ENCODE measurements around the gene ZNF219. TPM values are rescaled to one million over a fixed set of nuclear protein-coding genes. Genes with fewer than 3 reads are reported as not detected.

Gene ZNF219
- total and polyA plus RNA-seq, 2 of the 13 experiments (the other 11 are each of a cell fraction or from before 2014, with no cell fraction given) = 34.5 to 36.6 TPM

DNA sequence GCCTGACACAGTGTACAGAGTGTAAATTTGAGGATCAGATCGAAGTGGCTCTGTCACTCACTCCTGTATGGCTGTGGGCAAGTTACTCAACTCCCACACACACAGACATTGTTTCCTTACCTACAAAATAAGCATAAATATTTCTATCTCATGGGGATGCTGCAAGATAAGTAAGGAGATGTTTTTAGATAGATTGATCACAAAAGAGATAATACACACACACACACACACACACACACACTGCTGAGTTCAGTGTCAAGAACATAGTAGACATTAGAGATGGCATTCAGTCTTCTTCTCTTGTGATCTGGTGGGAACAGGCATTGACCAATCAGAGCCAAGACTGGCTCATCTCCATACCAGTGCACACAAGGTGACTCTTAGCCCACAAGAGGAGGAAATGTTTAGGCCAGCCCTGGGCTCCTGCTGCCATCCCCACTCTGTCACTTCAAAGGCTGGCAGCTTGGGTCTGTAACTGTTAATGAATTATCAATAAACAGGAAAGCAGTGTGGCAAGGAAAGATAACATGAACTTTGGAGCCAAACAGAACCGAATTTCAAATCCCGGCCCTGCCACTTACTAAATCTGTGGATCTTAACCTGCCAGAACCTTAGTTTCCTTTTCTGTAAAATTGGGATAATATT, 44.2 kb downstream of the ZNF219 start (continued):
- peak; percentile 80 for TF ChIP-seq CEBPB (IDR thresholded peaks at IDR 0.05; ENCODE audit: borderline replicate concordance, low read depth, low read length)
- TF ChIP-seq, protein P1, sequence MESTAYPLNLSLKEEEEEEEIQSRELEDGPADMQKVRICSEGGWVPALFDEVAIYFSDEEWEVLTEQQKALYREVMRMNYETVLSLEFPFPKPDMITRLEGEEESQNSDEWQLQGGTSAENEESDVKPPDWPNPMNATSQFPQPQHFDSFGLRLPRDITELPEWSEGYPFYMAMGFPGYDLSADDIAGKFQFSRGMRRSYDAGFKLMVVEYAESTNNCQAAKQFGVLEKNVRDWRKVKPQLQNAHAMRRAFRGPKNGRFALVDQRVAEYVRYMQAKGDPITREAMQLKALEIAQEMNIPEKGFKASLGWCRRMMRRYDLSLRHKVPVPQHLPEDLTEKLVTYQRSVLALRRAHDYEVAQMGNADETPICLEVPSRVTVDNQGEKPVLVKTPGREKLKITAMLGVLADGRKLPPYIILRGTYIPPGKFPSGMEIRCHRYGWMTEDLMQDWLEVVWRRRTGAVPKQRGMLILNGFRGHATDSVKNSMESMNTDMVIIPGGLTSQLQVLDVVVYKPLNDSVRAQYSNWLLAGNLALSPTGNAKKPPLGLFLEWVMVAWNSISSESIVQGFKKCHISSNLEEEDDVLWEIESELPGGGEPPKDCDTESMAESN (CRISPR knock-in tag; conservative IDR thresholded peaks at IDR 0.05) = no peak; the same call in 1 of the 2 replicates
- no peak for TF ChIP-seq MAF1 (CRISPR knock-in tag; IDR thresholded peaks at IDR 0.05; ENCODE audit: borderline replicate concordance)
- peak; percentile 70; the same call in 1 of the 2 replicates for TF ChIP-seq SNAPC2 (CRISPR knock-in tag; IDR thresholded peaks at IDR 0.05)
- no peak for TF ChIP-seq SP2 (CRISPR knock-in tag; IDR thresholded peaks at IDR 0.05)
- TF ChIP-seq, protein P2, sequence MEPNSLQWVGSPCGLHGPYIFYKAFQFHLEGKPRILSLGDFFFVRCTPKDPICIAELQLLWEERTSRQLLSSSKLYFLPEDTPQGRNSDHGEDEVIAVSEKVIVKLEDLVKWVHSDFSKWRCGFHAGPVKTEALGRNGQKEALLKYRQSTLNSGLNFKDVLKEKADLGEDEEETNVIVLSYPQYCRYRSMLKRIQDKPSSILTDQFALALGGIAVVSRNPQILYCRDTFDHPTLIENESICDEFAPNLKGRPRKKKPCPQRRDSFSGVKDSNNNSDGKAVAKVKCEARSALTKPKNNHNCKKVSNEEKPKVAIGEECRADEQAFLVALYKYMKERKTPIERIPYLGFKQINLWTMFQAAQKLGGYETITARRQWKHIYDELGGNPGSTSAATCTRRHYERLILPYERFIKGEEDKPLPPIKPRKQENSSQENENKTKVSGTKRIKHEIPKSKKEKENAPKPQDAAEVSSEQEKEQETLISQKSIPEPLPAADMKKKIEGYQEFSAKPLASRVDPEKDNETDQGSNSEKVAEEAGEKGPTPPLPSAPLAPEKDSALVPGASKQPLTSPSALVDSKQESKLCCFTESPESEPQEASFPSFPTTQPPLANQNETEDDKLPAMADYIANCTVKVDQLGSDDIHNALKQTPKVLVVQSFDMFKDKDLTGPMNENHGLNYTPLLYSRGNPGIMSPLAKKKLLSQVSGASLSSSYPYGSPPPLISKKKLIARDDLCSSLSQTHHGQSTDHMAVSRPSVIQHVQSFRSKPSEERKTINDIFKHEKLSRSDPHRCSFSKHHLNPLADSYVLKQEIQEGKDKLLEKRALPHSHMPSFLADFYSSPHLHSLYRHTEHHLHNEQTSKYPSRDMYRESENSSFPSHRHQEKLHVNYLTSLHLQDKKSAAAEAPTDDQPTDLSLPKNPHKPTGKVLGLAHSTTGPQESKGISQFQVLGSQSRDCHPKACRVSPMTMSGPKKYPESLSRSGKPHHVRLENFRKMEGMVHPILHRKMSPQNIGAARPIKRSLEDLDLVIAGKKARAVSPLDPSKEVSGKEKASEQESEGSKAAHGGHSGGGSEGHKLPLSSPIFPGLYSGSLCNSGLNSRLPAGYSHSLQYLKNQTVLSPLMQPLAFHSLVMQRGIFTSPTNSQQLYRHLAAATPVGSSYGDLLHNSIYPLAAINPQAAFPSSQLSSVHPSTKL (CRISPR knock-in tag; IDR thresholded peaks at IDR 0.05) = peak; percentile 96
- peak; percentile 54; the same call in 1 of the 2 replicates for TF ChIP-seq ZNF644 (CRISPR knock-in tag; IDR thresholded peaks at IDR 0.05; ENCODE audit: low read depth)
- TF ChIP-seq ESRRA (CRISPR knock-in tag; IDR thresholded peaks at IDR 0.05; ENCODE audit: low read depth) = peak; percentile 77
- TF ChIP-seq CENPT (CRISPR knock-in tag; IDR thresholded peaks at IDR 0.05; ENCODE audit: low read depth) = no peak
- TF ChIP-seq, protein P3, sequence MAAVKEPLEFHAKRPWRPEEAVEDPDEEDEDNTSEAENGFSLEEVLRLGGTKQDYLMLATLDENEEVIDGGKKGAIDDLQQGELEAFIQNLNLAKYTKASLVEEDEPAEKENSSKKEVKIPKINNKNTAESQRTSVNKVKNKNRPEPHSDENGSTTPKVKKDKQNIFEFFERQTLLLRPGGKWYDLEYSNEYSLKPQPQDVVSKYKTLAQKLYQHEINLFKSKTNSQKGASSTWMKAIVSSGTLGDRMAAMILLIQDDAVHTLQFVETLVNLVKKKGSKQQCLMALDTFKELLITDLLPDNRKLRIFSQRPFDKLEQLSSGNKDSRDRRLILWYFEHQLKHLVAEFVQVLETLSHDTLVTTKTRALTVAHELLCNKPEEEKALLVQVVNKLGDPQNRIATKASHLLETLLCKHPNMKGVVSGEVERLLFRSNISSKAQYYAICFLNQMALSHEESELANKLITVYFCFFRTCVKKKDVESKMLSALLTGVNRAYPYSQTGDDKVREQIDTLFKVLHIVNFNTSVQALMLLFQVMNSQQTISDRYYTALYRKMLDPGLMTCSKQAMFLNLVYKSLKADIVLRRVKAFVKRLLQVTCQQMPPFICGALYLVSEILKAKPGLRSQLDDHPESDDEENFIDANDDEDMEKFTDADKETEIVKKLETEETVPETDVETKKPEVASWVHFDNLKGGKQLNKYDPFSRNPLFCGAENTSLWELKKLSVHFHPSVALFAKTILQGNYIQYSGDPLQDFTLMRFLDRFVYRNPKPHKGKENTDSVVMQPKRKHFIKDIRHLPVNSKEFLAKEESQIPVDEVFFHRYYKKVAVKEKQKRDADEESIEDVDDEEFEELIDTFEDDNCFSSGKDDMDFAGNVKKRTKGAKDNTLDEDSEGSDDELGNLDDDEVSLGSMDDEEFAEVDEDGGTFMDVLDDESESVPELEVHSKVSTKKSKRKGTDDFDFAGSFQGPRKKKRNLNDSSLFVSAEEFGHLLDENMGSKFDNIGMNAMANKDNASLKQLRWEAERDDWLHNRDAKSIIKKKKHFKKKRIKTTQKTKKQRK (IDR thresholded peaks at IDR 0.05; ENCODE audit: low read length) = no peak
- TF ChIP-seq PAF1 (CRISPR knock-in tag; IDR thresholded peaks at IDR 0.05) = no peak
- TF ChIP-seq ZNF264 (CRISPR knock-in tag; IDR thresholded peaks at IDR 0.05) = peak; percentile 87; the same call in 1 of the 2 replicates
- TF ChIP-seq, protein P4, sequence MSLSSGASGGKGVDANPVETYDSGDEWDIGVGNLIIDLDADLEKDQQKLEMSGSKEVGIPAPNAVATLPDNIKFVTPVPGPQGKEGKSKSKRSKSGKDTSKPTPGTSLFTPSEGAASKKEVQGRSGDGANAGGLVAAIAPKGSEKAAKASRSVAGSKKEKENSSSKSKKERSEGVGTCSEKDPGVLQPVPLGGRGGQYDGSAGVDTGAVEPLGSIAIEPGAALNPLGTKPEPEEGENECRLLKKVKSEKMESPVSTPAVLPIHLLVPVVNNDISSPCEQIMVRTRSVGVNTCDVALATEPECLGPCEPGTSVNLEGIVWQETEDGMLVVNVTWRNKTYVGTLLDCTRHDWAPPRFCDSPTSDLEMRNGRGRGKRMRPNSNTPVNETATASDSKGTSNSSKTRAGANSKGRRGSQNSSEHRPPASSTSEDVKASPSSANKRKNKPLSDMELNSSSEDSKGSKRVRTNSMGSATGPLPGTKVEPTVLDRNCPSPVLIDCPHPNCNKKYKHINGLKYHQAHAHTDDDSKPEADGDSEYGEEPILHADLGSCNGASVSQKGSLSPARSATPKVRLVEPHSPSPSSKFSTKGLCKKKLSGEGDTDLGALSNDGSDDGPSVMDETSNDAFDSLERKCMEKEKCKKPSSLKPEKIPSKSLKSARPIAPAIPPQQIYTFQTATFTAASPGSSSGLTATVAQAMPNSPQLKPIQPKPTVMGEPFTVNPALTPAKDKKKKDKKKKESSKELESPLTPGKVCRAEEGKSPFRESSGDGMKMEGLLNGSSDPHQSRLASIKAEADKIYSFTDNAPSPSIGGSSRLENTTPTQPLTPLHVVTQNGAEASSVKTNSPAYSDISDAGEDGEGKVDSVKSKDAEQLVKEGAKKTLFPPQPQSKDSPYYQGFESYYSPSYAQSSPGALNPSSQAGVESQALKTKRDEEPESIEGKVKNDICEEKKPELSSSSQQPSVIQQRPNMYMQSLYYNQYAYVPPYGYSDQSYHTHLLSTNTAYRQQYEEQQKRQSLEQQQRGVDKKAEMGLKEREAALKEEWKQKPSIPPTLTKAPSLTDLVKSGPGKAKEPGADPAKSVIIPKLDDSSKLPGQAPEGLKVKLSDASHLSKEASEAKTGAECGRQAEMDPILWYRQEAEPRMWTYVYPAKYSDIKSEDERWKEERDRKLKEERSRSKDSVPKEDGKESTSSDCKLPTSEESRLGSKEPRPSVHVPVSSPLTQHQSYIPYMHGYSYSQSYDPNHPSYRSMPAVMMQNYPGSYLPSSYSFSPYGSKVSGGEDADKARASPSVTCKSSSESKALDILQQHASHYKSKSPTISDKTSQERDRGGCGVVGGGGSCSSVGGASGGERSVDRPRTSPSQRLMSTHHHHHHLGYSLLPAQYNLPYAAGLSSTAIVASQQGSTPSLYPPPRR (CRISPR knock-in tag; IDR thresholded peaks at IDR 0.05; ENCODE audit: borderline replicate concordance) = peak; percentile 88
- peak; percentile 81 for TF ChIP-seq NFYB (CRISPR knock-in tag; IDR thresholded peaks at IDR 0.05)
- peak; percentile 94 for TF ChIP-seq BCL6 (CRISPR knock-in tag; IDR thresholded peaks at IDR 0.05)

Measured in HepG2 (cell line).